ENCODE data around the gene WFS1. TPM values are rescaled to one million over a fixed set of nuclear protein-coding genes. Genes with fewer than 3 reads are reported as not detected.

WFS1 gene
- polyA plus RNA-seq, 1 of the 3 experiments (the other 2 are of a cell fraction), result 18.7 TPM

- CTCF ChIA-PET, result interaction anchor here (0.7 to 37.6 kb wide), 5 partner anchors 12 to 54 kb away, joined by 3 to 1048 read pairs (median 4); no protein-coding TSS in a partner anchor
- H3K4me1 ChIP-seq (ENCODE audit: control insufficient read depth in 1 of 2, insufficient read depth in 2 of 2, low read depth in 1 of 2, low read length in 1 of 2), result peaks cover 7 to 59% of the 10 kb centered on the region in 2 experiments; a peak in 3 of 4 replicates
- H2AFZ ChIP-seq (ENCODE audit: low read depth), result no peak overlapping the region
- H3K9ac ChIP-seq, result no peak overlapping the region
- no peak overlapping the region for H3K4me2 ChIP-seq
- DNase-seq, result no peak
- peak overlapping the region in 1 of 2 experiments; percentile 82; a peak in 2 of 4 replicates for H3K27ac ChIP-seq (ENCODE audit: low read depth in 2 of 2, low read length in 1 of 2)
- no peaks in the 10 kb centered on the region for H3K9me3 ChIP-seq
- peaks cover 15% of the 10 kb centered on the region; the same call in 1 of the 2 replicates for H3K79me2 ChIP-seq (ENCODE audit: insufficient read depth)
- no peaks in the 10 kb centered on the region for H3K9me2 ChIP-seq
- H3K36me3 ChIP-seq (replicated peaks in 1 of 2; ENCODE audit: control insufficient read depth in 1 of 2, insufficient read depth in 2 of 2, low read length in 1 of 2), result no peaks in the 10 kb centered on the region
- POLR2A ChIA-PET, result interaction anchor here (1.8 kb wide), 1 partner anchor 37 kb away, joined by 6 read pairs; no protein-coding TSS in a partner anchor
- H3F3A ChIP-seq (replicated peaks; ENCODE audit: insufficient read depth), result no peaks in the 10 kb centered on the region
- 87% methylated on average over 12 of the region's 15 CpGs for WGBS (ENCODE audit: low lambda C conversion rate)
- TF ChIP-seq USF1 (IDR thresholded peaks at IDR 0.05; ENCODE audit: borderline replicate concordance, low read depth), result no peak
- TF ChIP-seq SMC3 (IDR thresholded peaks at IDR 0.05; ENCODE audit: low read depth, low read length), result no peak
- no peak for TF ChIP-seq RCOR1 (IDR thresholded peaks at IDR 0.05; ENCODE audit: low read length)
- no peak for TF ChIP-seq ZBTB33 (IDR thresholded peaks at IDR 0.05; ENCODE audit: borderline replicate concordance, low read depth)
- no peak for TF ChIP-seq CHD2 (IDR thresholded peaks at IDR 0.05; ENCODE audit: low read length, partially characterized antibody)
- TF ChIP-seq FOSL2 (IDR thresholded peaks at IDR 0.05; ENCODE audit: borderline replicate concordance, low read depth), result no peak
- H4K20me1 ChIP-seq (ENCODE audit: insufficient read depth), result peaks cover 13% of the 10 kb centered on the region
- no peaks in the 10 kb centered on the region for H3K27me3 ChIP-seq (ENCODE audit: insufficient read depth)
- no peak overlapping the region for H3K4me3 ChIP-seq (ENCODE audit: low read depth in 2 of 2, low read length in 1 of 2)
These were observed 2.2 kb downstream of the WFS1 start for GRCh38 chr4:6271701-6272465.

GRCh38 chr4:6272863-6273660 is 3.4 kb downstream of the WFS1 start:
- POLR2A ChIA-PET, result no interaction called here
- DNase-seq, result peak; percentile 69
- peaks cover 13% of the 10 kb centered on the region for H4K20me1 ChIP-seq (ENCODE audit: insufficient read depth)
- no peaks in the 10 kb centered on the region for H3K9me2 ChIP-seq
- H2AFZ ChIP-seq (ENCODE audit: low read depth), result no peak overlapping the region
- H3K4me2 ChIP-seq, result peak overlapping the region; percentile 48
- no peaks in the 10 kb centered on the region for H3K9me3 ChIP-seq
- H3F3A ChIP-seq (replicated peaks; ENCODE audit: insufficient read depth), result no peaks in the 10 kb centered on the region
- H3K36me3 ChIP-seq (replicated peaks in 1 of 2; ENCODE audit: control insufficient read depth in 1 of 2, insufficient read depth in 2 of 2, low read length in 1 of 2), result no peaks in the 10 kb centered on the region
- no peaks in the 10 kb centered on the region for H3K27me3 ChIP-seq (ENCODE audit: insufficient read depth)
- TF ChIP-seq RXRA (IDR thresholded peaks at IDR 0.05; ENCODE audit: borderline replicate concordance, low read depth), result 0 out of 2 replicates have a peak, but pooled peaks have one; percentile 32
- no peak; a peak in 1 of 4 replicates for TF ChIP-seq EP300 (IDR thresholded peaks at IDR 0.05; ENCODE audit: borderline replicate concordance in 1 of 2, low read depth in 1 of 2, low read length in 1 of 2)
- TF ChIP-seq GABPA (IDR thresholded peaks at IDR 0.05; ENCODE audit: low read depth), result no peak
- peak; percentile 82; the same call in 1 of the 2 replicates for TF ChIP-seq MEF2A (IDR thresholded peaks at IDR 0.05; ENCODE audit: borderline replicate concordance, low read depth)
- no peak for TF ChIP-seq NFIC (IDR thresholded peaks at IDR 0.05; ENCODE audit: borderline replicate concordance)
- TF ChIP-seq TCF12 (IDR thresholded peaks at IDR 0.05), result peak; percentile 62
- peak; percentile 46; the same call in 1 of the 2 replicates for TF ChIP-seq FOSL2 (IDR thresholded peaks at IDR 0.05; ENCODE audit: borderline replicate concordance, low read depth)
- TF ChIP-seq USF1 (IDR thresholded peaks at IDR 0.05; ENCODE audit: borderline replicate concordance, low read depth), result 0 out of 2 replicates have a peak, but pooled peaks have one; percentile 8
- no peak overlapping the region for H3K9ac ChIP-seq
- peaks cover 15% of the 10 kb centered on the region; the same call in 1 of the 2 replicates for H3K79me2 ChIP-seq (ENCODE audit: insufficient read depth)
- H3K4me3 ChIP-seq (ENCODE audit: low read depth in 2 of 2, low read length in 1 of 2), result no peak overlapping the region
- CTCF ChIA-PET, result interaction anchor here (1.5 to 37.6 kb wide), 4 partner anchors 17 to 53 kb away, joined by 3 to 1048 read pairs (median 126); no protein-coding TSS in a partner anchor
- H3K4me1 ChIP-seq (ENCODE audit: control insufficient read depth in 1 of 2, insufficient read depth in 2 of 2, low read depth in 1 of 2, low read length in 1 of 2), result peaks cover 7 to 71% of the 10 kb centered on the region in 2 experiments; a peak in 3 of 4 replicates
- 47% methylated on average over 12 of the region's 15 CpGs for WGBS (ENCODE audit: low lambda C conversion rate)
- peak overlapping the region; percentile 35 to 82 for H3K27ac ChIP-seq (ENCODE audit: low read depth in 2 of 2, low read length in 1 of 2)
